ENCODE measurements around the gene SLC35D3. TPM values are rescaled to one million over a fixed set of nuclear protein-coding genes. Genes with fewer than 3 reads are reported as not detected.
"Not testable (repeated sequence)": the region's sequence is repeated elsewhere in the genome, so short reads cannot be mapped to it uniquely, and the experiment has no call there.

Gene SLC35D3
- total and polyA plus RNA-seq, 8 donors: 0.09 to 2.7 (median 1.8) TPM; not detected in 1

GRCh38 chr6:136895901-136896300 is 26.2 kb upstream of the SLC35D3 start:
- Histone ChIP-seq H3K27ac (no peak overlapping the region), H3K9me3 (no peaks in the 10 kb centered on the region), H3K36me3 (peaks cover 0 to 11% of the 10 kb centered on the region in 2 donors), H3K4me1 (no peaks in the 10 kb centered on the region), H3K4me3 (no peak overlapping the region), H3K27me3 (no peaks in the 10 kb centered on the region)
- ATAC-seq: no peak
- intact Hi-C loops (cut with DNase I): no loop called here
- DNase-seq: no peak
- no peak for TF ChIP-seq CTCF (IDR thresholded peaks at IDR 0.05)

- DNase-seq: no peak
- H3K4me3 ChIP-seq: no peak overlapping the region
- intact Hi-C loops (cut with DNase I): no loop called here
Observed at GRCh38 chr6:136897071-136897470, 25.0 kb upstream of the SLC35D3 start.

GRCh38 chr6:136901212-136901784 is 20.8 kb upstream of the SLC35D3 start:
- Histone ChIP-seq H3K27ac (no peak overlapping the region), H3K27me3 (no peaks in the 10 kb centered on the region), H3K4me1 (no peaks in the 10 kb centered on the region), H3K4me3 (no peak overlapping the region), H3K36me3 (peaks cover 0 to 22% of the 10 kb centered on the region in 2 donors), H3K9me3 (no peaks in the 10 kb centered on the region)
- DNase-seq (no peak), ATAC-seq (no peak)
- no peak for TF ChIP-seq CTCF (IDR thresholded peaks at IDR 0.05)
- intact Hi-C loops (cut with DNase I): no loop called here

More at GRCh38 chr6:136897071-136897470, 25.0 kb upstream of the SLC35D3 start:
- no peaks in the 10 kb centered on the region for H3K27me3 ChIP-seq
- no peak for TF ChIP-seq CTCF (IDR thresholded peaks at IDR 0.05)
- no peak overlapping the region for H3K27ac ChIP-seq
- no peaks in the 10 kb centered on the region for H3K9me3 ChIP-seq
- H3K36me3 ChIP-seq: peaks cover 0 to 15% of the 10 kb centered on the region in 2 donors
- H3K4me1 ChIP-seq: no peaks in the 10 kb centered on the region
- ATAC-seq: no peak

GRCh38 chr6:136904477-136904876 is 17.6 kb upstream of the SLC35D3 start:
- H3K4me1 ChIP-seq; intact Hi-C loops (cut with DNase I): not testable (repeated sequence)

GRCh38 chr6:136914947-136915346 is 7.2 kb upstream of the SLC35D3 start:
- Histone ChIP-seq H3K9me3 (no peaks in the 10 kb centered on the region), H3K4me1 (no peaks in the 10 kb centered on the region), H3K27ac (no peak overlapping the region), H3K4me3 (no peak overlapping the region), H3K36me3 (peaks cover 0 to 25% of the 10 kb centered on the region in 2 donors), H3K27me3 (peaks cover 8 to 32% of the 10 kb centered on the region in 2 donors)
- intact Hi-C loops (cut with DNase I): no loop called here
- no peak for TF ChIP-seq CTCF (IDR thresholded peaks at IDR 0.05)
- no peak for ATAC-seq
- no peak for DNase-seq

More at GRCh38 chr6:136904477-136904876, 17.6 kb upstream of the SLC35D3 start:
- not testable (repeated sequence) for H3K4me3 ChIP-seq, H3K27me3 ChIP-seq, H3K9me3 ChIP-seq, ATAC-seq, H3K27ac ChIP-seq, DNase-seq
- H3K36me3 ChIP-seq: peaks cover 0 to 17% of the 10 kb centered on the region in 2 donors

DNA sequence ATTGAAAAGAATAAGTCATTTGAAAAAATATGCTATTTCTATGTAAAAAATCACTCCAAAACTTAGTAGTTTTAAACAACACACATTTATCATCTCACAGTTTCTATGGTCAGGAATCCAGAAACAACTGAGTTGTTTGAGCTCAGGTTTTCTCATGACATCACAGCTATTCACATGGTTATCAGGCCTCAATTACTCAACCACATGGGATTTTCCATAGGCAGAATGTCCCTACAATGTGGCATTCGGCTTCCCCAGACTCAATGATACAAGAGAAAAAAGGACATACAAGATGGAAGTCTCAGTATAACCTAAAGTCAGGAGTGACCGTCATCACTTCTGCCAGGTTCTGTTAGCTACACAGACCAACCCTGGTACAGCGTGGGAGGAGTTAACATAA is 3.4 kb upstream of the SLC35D3 start:
- H3K27me3 ChIP-seq: peaks cover 46 to 70% of the 10 kb centered on the region in 2 donors
- intact Hi-C loops (cut with DNase I): no loop called here
- H3K9me3 ChIP-seq: no peaks in the 10 kb centered on the region
- TF ChIP-seq CTCF (IDR thresholded peaks at IDR 0.05): no peak
- H3K27ac ChIP-seq: no peak overlapping the region
- no peak for DNase-seq
- peaks cover 20 to 35% of the 10 kb centered on the region in 2 donors for H3K4me1 ChIP-seq
- no peak overlapping the region for H3K4me3 ChIP-seq
- peaks cover 0 to 25% of the 10 kb centered on the region in 2 donors for H3K36me3 ChIP-seq
- ATAC-seq: no peak
